HEK293 (cell line): ENCODE data around the gene RAD54L.

Experiments
- CTCF ChIP-seq: fragments of 450-650 bp; formaldehyde crosslinking; IDR thresholded peaks from 2 replicates; pipeline ENCODE4 v1.5.1; 2016; ENCODE audit warnings: missing biosample characterization, missing genetic modification characterization
- REST ChIP-seq: fragments of 450-650 bp; formaldehyde crosslinking; IDR thresholded peaks from 2 replicates; pipeline ENCODE4 v1.5.1; 2016; ENCODE audit warnings: missing biosample characterization, missing genetic modification characterization
- ZNF202 ChIP-seq: fragments of 450-650 bp; formaldehyde crosslinking; IDR thresholded peaks from 2 replicates; pipeline ENCODE4 v1.5.1; 2016; ENCODE audit warnings: missing biosample characterization, missing genetic modification characterization, borderline replicate concordance
- ZNF221 ChIP-seq: fragments of 450-650 bp; formaldehyde crosslinking; IDR thresholded peaks from 2 replicates; pipeline ENCODE4 v1.5.1; 2017; ENCODE audit warnings: missing biosample characterization, missing genetic modification characterization, borderline replicate concordance
- ZNF555 ChIP-seq: fragments of 450-650 bp; formaldehyde crosslinking; conservative IDR thresholded peaks from 2 replicates; pipeline ENCODE4 v1.5.1; 2017; ENCODE audit warnings: missing biosample characterization, mild to moderate bottlenecking, missing genetic modification characterization, inconsistent platforms
- ZNF600 ChIP-seq: fragments of 450-650 bp; formaldehyde crosslinking; IDR thresholded peaks from 2 replicates; pipeline ENCODE4 v1.5.1; 2016; ENCODE audit warnings: missing biosample characterization, missing genetic modification characterization
- TF ChIP-seq, protein P1 (sequence below): fragments of 450-650 bp; formaldehyde crosslinking; IDR thresholded peaks from 2 replicates; pipeline ENCODE4 v1.5.1; 2017; ENCODE audit warnings: missing biosample characterization, missing genetic modification characterization
- TF ChIP-seq, protein P2 (sequence below): fragments of 450-650 bp; formaldehyde crosslinking; IDR thresholded peaks from 2 replicates; pipeline ENCODE4 v1.5.1; 2016; ENCODE audit warnings: missing biosample characterization, missing genetic modification characterization
- TF ChIP-seq, protein P3 (sequence below): fragments of 450-650 bp; formaldehyde crosslinking; IDR thresholded peaks from 2 replicates; pipeline ENCODE4 v1.5.1; 2016; ENCODE audit warnings: missing biosample characterization, missing genetic modification characterization, borderline replicate concordance

DNA sequence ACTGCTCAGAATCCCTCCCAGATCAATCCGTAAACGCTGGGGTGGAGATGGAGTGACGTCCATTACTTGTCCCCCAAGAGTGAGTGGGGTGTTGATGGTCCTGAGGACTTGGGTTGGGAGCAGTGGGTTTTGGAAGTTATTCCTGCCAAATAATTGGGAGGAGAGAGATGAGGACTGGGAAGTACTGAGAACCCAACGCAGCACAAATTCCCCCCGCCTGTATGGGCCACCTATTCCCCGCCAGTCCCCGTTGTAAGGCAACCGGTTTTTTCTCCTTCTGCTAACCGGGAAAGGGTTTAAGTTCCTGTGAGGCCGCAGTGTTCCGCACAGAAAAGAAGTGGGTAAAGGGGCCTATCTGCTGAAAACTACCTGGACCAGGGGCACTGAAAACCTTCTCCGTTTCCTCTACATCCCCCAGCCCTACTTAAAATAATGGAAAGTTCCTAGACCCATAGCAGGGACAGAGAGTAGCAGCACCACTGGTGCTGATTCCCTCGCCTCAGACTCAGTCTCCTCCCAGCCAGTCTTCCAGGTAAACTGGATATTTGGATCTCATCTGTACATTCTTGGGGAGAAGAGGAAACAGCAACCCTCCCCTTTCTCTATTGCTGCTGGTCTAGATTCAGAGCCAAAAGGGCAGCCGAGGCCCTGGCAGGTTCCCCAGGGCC is 43.7 kb upstream of the RAD54L start:
- TF ChIP-seq, protein P1, sequence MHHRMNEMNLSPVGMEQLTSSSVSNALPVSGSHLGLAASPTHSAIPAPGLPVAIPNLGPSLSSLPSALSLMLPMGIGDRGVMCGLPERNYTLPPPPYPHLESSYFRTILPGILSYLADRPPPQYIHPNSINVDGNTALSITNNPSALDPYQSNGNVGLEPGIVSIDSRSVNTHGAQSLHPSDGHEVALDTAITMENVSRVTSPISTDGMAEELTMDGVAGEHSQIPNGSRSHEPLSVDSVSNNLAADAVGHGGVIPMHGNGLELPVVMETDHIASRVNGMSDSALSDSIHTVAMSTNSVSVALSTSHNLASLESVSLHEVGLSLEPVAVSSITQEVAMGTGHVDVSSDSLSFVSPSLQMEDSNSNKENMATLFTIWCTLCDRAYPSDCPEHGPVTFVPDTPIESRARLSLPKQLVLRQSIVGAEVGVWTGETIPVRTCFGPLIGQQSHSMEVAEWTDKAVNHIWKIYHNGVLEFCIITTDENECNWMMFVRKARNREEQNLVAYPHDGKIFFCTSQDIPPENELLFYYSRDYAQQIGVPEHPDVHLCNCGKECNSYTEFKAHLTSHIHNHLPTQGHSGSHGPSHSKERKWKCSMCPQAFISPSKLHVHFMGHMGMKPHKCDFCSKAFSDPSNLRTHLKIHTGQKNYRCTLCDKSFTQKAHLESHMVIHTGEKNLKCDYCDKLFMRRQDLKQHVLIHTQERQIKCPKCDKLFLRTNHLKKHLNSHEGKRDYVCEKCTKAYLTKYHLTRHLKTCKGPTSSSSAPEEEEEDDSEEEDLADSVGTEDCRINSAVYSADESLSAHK (tag by site-specific recombination) = no peak
- peak; percentile 59; the same call in 1 of the 2 replicates for TF ChIP-seq ZNF600 (tag by site-specific recombination)
- no peak for TF ChIP-seq CTCF (tag by site-specific recombination)
- TF ChIP-seq, protein P2, sequence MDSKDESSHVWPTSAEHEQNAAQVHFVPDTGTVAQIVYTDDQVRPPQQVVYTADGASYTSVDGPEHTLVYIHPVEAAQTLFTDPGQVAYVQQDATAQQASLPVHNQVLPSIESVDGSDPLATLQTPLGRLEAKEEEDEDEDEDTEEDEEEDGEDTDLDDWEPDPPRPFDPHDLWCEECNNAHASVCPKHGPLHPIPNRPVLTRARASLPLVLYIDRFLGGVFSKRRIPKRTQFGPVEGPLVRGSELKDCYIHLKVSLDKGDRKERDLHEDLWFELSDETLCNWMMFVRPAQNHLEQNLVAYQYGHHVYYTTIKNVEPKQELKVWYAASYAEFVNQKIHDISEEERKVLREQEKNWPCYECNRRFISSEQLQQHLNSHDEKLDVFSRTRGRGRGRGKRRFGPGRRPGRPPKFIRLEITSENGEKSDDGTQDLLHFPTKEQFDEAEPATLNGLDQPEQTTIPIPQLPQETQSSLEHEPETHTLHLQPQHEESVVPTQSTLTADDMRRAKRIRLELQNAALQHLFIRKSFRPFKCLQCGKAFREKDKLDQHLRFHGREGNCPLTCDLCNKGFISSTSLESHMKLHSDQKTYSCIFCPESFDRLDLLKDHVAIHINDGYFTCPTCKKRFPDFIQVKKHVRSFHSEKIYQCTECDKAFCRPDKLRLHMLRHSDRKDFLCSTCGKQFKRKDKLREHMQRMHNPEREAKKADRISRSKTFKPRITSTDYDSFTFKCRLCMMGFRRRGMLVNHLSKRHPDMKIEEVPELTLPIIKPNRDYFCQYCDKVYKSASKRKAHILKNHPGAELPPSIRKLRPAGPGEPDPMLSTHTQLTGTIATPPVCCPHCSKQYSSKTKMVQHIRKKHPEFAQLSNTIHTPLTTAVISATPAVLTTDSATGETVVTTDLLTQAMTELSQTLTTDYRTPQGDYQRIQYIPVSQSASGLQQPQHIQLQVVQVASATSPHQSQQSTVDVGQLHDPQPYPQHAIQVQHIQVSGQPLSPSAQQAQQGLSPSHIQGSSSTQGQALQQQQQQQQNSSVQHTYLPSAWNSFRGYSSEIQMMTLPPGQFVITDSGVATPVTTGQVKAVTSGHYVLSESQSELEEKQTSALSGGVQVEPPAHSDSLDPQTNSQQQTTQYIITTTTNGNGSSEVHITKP (tag by site-specific recombination) = peak; percentile 87
- TF ChIP-seq ZNF202 (tag by site-specific recombination) = no peak
- TF ChIP-seq ZNF221 (tag by site-specific recombination) = no peak
- TF ChIP-seq REST (tag by site-specific recombination) = no peak
- no peak for TF ChIP-seq ZNF555 (tag by site-specific recombination)
- TF ChIP-seq, protein P3, sequence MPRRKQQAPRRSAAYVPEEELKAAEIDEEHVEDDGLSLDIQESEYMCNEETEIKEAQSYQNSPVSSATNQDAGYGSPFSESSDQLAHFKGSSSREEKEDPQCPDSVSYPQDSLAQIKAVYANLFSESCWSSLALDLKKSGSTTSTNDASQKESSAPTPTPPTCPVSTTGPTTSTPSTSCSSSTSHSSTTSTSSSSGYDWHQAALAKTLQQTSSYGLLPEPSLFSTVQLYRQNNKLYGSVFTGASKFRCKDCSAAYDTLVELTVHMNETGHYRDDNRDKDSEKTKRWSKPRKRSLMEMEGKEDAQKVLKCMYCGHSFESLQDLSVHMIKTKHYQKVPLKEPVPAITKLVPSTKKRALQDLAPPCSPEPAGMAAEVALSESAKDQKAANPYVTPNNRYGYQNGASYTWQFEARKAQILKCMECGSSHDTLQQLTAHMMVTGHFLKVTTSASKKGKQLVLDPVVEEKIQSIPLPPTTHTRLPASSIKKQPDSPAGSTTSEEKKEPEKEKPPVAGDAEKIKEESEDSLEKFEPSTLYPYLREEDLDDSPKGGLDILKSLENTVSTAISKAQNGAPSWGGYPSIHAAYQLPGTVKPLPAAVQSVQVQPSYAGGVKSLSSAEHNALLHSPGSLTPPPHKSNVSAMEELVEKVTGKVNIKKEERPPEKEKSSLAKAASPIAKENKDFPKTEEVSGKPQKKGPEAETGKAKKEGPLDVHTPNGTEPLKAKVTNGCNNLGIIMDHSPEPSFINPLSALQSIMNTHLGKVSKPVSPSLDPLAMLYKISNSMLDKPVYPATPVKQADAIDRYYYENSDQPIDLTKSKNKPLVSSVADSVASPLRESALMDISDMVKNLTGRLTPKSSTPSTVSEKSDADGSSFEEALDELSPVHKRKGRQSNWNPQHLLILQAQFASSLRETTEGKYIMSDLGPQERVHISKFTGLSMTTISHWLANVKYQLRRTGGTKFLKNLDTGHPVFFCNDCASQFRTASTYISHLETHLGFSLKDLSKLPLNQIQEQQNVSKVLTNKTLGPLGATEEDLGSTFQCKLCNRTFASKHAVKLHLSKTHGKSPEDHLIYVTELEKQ (tag by site-specific recombination) = no peak
